ENCODE results near the gene HMCN2.
"Not testable (repeated sequence)": the region's sequence is repeated elsewhere in the genome, so short reads cannot be mapped to it uniquely, and the experiment has no call there.

HMCN2 gene

GRCh38 chr9:130333041-130333711 lies 67.6 kb downstream of the HMCN2 start:
- no peak for DNase-seq (ENCODE audit: low read depth)

- DNase-seq (ENCODE audit: low read depth): no peak
Measured at GRCh38 chr9:130333712-130334062, 68.1 kb downstream of the HMCN2 start.

DNA sequence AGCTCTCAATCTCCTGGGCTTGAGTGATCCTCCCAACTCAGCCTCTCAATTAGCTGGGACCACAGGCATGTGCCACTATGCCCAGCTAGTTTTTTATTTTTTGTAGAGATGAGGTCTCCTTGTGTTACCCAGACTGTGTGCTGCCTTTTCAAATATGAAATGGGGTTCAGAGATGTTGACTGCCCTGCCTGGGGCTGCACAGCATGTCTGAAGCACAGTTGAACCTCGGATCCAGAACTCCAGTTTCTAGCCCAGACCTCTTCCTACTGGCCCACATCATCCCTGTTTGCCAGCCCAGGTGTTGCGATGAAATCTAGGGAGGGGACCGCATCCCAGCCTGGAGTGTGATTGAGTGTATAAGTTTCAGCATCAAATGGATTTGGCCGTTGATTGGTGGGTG lies 69.4 kb downstream of the HMCN2 start:
- no peak for DNase-seq (ENCODE audit: low read depth)

GRCh38 chr9:130336027-130336610 lies 70.6 kb downstream of the HMCN2 start:
- no peak for DNase-seq (ENCODE audit: low read depth)

DNA sequence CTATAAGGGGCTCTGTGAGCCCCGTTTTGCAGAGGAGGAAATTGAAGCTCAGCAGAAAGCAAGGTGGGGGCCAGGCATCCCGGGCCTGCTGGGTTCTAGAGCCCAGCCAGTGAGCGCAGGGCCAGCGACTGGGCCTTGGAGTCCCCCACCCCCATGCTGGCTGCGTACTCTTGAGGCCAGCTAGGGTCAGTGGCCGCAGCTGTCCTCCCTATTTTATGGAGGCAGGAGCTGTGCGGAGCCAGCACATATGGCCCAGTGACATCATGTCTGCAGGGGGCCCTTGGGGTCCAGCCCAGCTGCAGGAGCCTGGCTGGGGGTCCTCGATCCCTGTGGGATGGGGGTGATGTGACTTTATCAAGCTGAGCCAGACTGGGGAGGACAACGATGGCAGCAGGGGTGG lies 71.3 kb downstream of the HMCN2 start:
- no peak for DNase-seq (ENCODE audit: low read depth)

GRCh38 chr9:130337318-130337717 lies 71.8 kb downstream of the HMCN2 start:
- no peak for DNase-seq (ENCODE audit: low read depth)

- DNase-seq (ENCODE audit: low read depth): no peak
Measured at GRCh38 chr9:130337784-130338380, 72.3 kb downstream of the HMCN2 start.

GRCh38 chr9:130338891-130339290 lies 73.3 kb downstream of the HMCN2 start:
- DNase-seq (ENCODE audit: low read depth): not testable (repeated sequence)

- no peak for DNase-seq (ENCODE audit: low read depth)
Measured at GRCh38 chr9:130339306-130339705, 73.7 kb downstream of the HMCN2 start.

- no peak for DNase-seq (ENCODE audit: low read depth)
Measured at GRCh38 chr9:130340011-130340410, 74.5 kb downstream of the HMCN2 start.

- not testable (repeated sequence) for DNase-seq (ENCODE audit: low read depth)
Measured at GRCh38 chr9:130340557-130340956, 75.0 kb downstream of the HMCN2 start.

GRCh38 chr9:130341128-130341527 lies 75.6 kb downstream of the HMCN2 start:
- no peak for DNase-seq (ENCODE audit: low read depth)

GRCh38 chr9:130341839-130342713 lies 76.5 kb downstream of the HMCN2 start:
- DNase-seq (ENCODE audit: low read depth): no peak

DNA sequence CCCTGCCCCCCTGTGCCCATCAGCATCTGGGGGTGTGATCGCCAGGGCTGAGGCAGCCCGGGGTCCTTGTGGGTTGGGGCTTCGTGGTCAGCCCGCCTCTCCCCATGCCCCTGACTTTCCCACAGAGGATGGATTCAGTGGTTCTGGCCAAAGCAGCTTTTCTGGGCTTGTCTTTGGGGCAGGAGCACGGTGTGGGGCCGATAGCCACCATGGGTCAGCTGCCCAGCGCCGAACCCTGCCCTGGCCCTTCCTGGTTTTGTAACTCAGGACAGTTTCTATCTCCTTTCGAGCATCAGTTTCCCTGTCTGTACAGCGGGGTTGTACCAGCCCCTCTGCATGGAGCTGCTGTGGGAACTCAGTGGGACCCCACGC lies 77.1 kb downstream of the HMCN2 start:
- DNase-seq (ENCODE audit: low read depth): no peak

DNA sequence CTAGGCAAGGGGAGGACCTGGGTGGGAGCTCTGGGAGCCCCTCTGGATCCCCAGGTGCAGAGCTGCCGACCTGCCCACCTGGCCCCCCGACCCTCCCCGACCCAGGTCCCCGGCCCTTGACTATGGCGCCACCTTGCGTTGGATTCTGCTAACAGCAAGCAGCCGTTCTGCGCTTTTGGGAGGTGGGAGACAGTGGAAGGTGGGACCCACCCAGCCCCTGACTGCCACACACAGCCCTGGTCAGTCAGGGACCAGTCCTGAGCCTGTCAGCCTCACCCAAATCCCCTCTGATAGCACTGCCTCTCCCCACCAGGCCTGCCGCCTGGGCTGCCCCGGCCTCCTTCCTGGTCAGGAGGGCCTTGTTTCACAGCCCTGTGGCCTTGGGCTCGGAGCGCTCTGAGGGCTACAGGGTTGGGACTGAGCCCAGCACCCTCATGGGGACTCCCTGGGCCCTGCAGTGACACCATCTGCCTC lies 77.9 kb downstream of the HMCN2 start:
- DNase-seq (ENCODE audit: low read depth): no peak

DNA sequence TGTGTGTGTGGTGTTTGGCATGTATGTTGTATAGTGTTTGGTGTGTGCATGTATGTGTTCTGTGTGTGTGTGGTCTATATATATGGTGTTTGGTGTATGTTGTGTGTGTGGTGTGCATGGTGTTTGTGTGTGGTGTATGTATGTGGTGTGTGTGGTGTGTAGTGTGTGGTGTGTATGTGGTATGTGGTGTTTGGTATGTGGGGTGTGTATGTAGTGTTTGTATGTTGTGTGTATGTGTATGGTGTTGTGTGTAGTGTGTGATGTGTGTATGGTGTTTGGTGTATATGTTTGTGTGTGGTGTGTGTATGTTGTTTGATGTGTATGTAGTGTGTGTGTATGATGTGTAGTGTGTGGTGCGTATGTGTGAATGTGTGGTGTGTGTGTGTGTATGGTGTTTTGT lies 78.8 kb downstream of the HMCN2 start:
- no peak for DNase-seq (ENCODE audit: low read depth)

GRCh38 chr9:130345009-130345896 lies 79.7 kb downstream of the HMCN2 start:
- DNase-seq (ENCODE audit: low read depth): no peak

- DNase-seq (ENCODE audit: low read depth): no peak
Measured at GRCh38 chr9:130345897-130346385, 80.4 kb downstream of the HMCN2 start.

- DNase-seq (ENCODE audit: low read depth): no peak
Measured at GRCh38 chr9:130346431-130346830, 80.9 kb downstream of the HMCN2 start.

- no peak for DNase-seq (ENCODE audit: low read depth)
Measured at GRCh38 chr9:130347036-130347435, 81.5 kb downstream of the HMCN2 start.

DNA sequence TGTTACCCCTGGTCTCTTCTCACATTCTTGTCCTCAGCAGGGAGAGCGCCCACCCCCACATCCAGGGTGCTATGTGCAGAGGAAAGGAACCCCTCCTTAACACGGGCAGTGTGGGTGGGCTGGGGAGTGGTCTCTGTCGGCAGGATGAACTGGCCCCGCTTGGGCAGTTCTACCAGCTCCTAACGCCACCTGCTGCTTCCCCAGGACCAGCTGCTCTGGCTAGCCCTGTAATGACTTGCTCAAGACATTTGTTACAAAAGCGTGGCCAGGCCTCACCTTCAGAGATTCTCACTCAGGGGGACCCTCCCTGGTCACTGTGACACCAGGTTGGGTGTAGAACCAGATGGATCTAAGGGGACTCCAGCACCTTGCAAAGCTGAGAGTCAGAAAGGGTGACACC lies 82.4 kb downstream of the HMCN2 start:
- no peak for DNase-seq (ENCODE audit: low read depth)

- no peak for DNase-seq (ENCODE audit: low read depth)
Measured at GRCh38 chr9:130348341-130348740, 82.8 kb downstream of the HMCN2 start.
